GM12878 (cell line): Measurements from ENCODE around the gene PPP2R3A. TPM values are rescaled to one million over a fixed set of nuclear protein-coding genes. Genes with fewer than 3 reads are reported as not detected.

Experiments
- ATF7 ChIP-seq: fragments of 450-650 bp; IDR thresholded peaks from 2 replicates; pipeline ENCODE4 v1.6.1; 2016; ENCODE audit warnings: low read depth, mild to moderate bottlenecking
- CHD2 ChIP-seq: IDR thresholded peaks from 2 replicates; pipeline ENCODE4 v1.6.1; 2011; ENCODE audit warnings: low read depth, low read length, improper control_type of control experiment, borderline replicate concordance
- CREM ChIP-seq: IDR thresholded peaks from 2 replicates; pipeline ENCODE4 v1.6.1; 2014; ENCODE audit warnings: antibody characterized with exemption, low read depth
- EED ChIP-seq: sonication (generic); IDR thresholded peaks from 2 replicates; pipeline ENCODE4 v1.6.1; 2016; ENCODE audit warnings: antibody characterized with exemption, low read depth
- ELK1 ChIP-seq: IDR thresholded peaks from 2 replicates; pipeline ENCODE4 v1.6.1; 2012; ENCODE audit warnings: low read depth, low read length, improper control_type of control experiment
- EP300 ChIP-seq, 2 experiments: fragments of 150-350 bp in 1 of 2; IDR thresholded peaks; 2 replicates each; pipeline ENCODE4 v1.6.1; 2011 to 2012; ENCODE audit warnings: low read depth in 2 of 2, low read length in 2 of 2, borderline replicate concordance in 1 of 2, improper control_type of control experiment in 1 of 2, inconsistent platforms in 1 of 2; ENCODE audit not compliant: control insufficient read depth in 1 of 2
- HDAC6 ChIP-seq: fragments of 200-600 bp; sonication (generic); IDR thresholded peaks from one replicate; pipeline ENCODE4 v1.8.0; 2017; ENCODE audit warnings: antibody characterized with exemption; ENCODE audit not compliant: unreplicated experiment
- IKZF1 ChIP-seq: fragments of 450-650 bp; conservative IDR thresholded peaks from 2 replicates; pipeline ENCODE4 v1.6.1; 2017; ENCODE audit warnings: antibody characterized with exemption, mild to moderate bottlenecking
- IRF5 ChIP-seq: fragments of 450-650 bp; IDR thresholded peaks from 2 replicates; pipeline ENCODE4 v1.6.1; 2017; ENCODE audit warnings: borderline replicate concordance
- NKRF ChIP-seq: fragments of 450-650 bp; conservative IDR thresholded peaks from 2 replicates; pipeline ENCODE4 v1.6.1; 2017; ENCODE audit warnings: mild to moderate bottlenecking, moderate library complexity
- SMARCA5 ChIP-seq: fragments of 450-650 bp; IDR thresholded peaks from 2 replicates; pipeline ENCODE4 v1.6.1; 2017; ENCODE audit warnings: mild to moderate bottlenecking
- SREBF2 ChIP-seq: IDR thresholded peaks from 2 replicates; pipeline ENCODE4 v1.6.1; 2012; ENCODE audit warnings: mild to moderate bottlenecking, low read length
- STAT1 ChIP-seq: fragments of 450-650 bp; conservative IDR thresholded peaks from 2 replicates; pipeline ENCODE4 v1.6.1; 2014; ENCODE audit warnings: antibody characterized with exemption, mild to moderate bottlenecking
- TCF3 ChIP-seq: IDR thresholded peaks from 2 replicates; pipeline ENCODE4 v1.6.1; 2012; ENCODE audit warnings: low read depth, mild to moderate bottlenecking, low read length, borderline replicate concordance; ENCODE audit not compliant: insufficient read depth
- ZNF274 ChIP-seq: IDR thresholded peaks from one replicate; pipeline ENCODE4 v1.8.0; 2011; ENCODE audit not compliant: insufficient read length, insufficient read depth
- ZSCAN29 ChIP-seq: fragments of 450-650 bp; IDR thresholded peaks from 2 replicates; pipeline ENCODE4 v1.6.1; 2017; ENCODE audit warnings: mild to moderate bottlenecking, moderate library complexity
- polyA plus RNA-seq, 11 experiments: library from polyadenylated mRNA; depleted of rRNA in 4 of 11; unstranded in 6 of 11; stranded (reverse) in 5 of 11; fragments of >200 nt; fragmentation: Nextera tagmentation in 4 of 11; fragmentation: Illumina TruSeq in 1 of 11; extraction: Ambion mirVana in 4 of 11; extraction: Trizol in 1 of 11; gene quantifications; 1 replicate in 1 of 11; 2 replicates in 10 of 11; pipeline versions ENCODE4 v1.2.1 to v1.2.3, GENCODE V29; 2011 to 2016; ENCODE audit warnings: inconsistent platforms in 2 of 11, missing spikeins in 2 of 11, low read depth in 1 of 11
- total RNA-seq, 4 experiments: library from RNA; depleted of rRNA in 3 of 4; stranded (reverse); fragments of >200 nt in 3 of 4; fragmentation: Illumina TruSeq in 1 of 4; extraction: Trizol in 1 of 4; gene quantifications; 2 replicates each; pipeline versions ENCODE4 v1.2.1 to v1.2.3, GENCODE V29; 2013 to 2021
- TF ChIP-seq, protein P1 (sequence below): fragments of 450-650 bp; IDR thresholded peaks from 2 replicates; pipeline ENCODE4 v1.6.1; 2018; ENCODE audit warnings: mild to moderate bottlenecking, low read depth, moderate library complexity; ENCODE audit not compliant: partially characterized antibody
- TF ChIP-seq, protein P2 (sequence below): fragments of 450-650 bp; formaldehyde crosslinking; IDR thresholded peaks from 2 replicates; pipeline ENCODE4 v1.4.0; 2022; ENCODE audit warnings: mild to moderate bottlenecking, moderate library complexity
- TF ChIP-seq, protein P3 (sequence below): fragments of 450-650 bp; IDR thresholded peaks from 2 replicates; pipeline ENCODE4 v1.6.1; 2014; ENCODE audit warnings: mild to moderate bottlenecking

The PPP2R3A gene
- total and polyA plus RNA-seq, 10 of the 15 experiments (the other 5 are each of a cell fraction or from before 2014, with no cell fraction given): under 0.01 to 0.16 (median 0.06) TPM; not detected in 5

GRCh38 chr3:136196064-136196400 lies 230.5 kb downstream of the PPP2R3A start, which contains the start of gene MSL2 (continued):
- TF ChIP-seq, protein P1, sequence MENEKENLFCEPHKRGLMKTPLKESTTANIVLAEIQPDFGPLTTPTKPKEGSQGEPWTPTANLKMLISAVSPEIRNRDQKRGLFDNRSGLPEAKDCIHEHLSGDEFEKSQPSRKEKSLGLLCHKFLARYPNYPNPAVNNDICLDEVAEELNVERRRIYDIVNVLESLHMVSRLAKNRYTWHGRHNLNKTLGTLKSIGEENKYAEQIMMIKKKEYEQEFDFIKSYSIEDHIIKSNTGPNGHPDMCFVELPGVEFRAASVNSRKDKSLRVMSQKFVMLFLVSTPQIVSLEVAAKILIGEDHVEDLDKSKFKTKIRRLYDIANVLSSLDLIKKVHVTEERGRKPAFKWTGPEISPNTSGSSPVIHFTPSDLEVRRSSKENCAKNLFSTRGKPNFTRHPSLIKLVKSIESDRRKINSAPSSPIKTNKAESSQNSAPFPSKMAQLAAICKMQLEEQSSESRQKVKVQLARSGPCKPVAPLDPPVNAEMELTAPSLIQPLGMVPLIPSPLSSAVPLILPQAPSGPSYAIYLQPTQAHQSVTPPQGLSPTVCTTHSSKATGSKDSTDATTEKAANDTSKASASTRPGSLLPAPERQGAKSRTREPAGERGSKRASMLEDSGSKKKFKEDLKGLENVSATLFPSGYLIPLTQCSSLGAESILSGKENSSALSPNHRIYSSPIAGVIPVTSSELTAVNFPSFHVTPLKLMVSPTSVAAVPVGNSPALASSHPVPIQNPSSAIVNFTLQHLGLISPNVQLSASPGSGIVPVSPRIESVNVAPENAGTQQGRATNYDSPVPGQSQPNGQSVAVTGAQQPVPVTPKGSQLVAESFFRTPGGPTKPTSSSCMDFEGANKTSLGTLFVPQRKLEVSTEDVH: no peak
- TF ChIP-seq STAT1: 0 out of 2 replicates have a peak, but pooled peaks have one; percentile 15
- TF ChIP-seq CREM: 0 out of 2 replicates have a peak, but pooled peaks have one; percentile 6
- TF ChIP-seq CHD2: peak; percentile 79
- peak; percentile 94; the same call in 1 of the 2 replicates for TF ChIP-seq EED
- TF ChIP-seq IRF5: no peak
- TF ChIP-seq ELK1: no peak; the same call in 1 of the 2 replicates
- TF ChIP-seq SREBF2: no peak
- no peak for TF ChIP-seq ZSCAN29
- no peak for TF ChIP-seq EP300 (IDR thresholded peaks at IDR 0.05; ENCODE audit: borderline replicate concordance in 1 of 2, control insufficient read depth in 1 of 2, low read depth in 2 of 2, low read length in 2 of 2)
- TF ChIP-seq, protein P2, sequence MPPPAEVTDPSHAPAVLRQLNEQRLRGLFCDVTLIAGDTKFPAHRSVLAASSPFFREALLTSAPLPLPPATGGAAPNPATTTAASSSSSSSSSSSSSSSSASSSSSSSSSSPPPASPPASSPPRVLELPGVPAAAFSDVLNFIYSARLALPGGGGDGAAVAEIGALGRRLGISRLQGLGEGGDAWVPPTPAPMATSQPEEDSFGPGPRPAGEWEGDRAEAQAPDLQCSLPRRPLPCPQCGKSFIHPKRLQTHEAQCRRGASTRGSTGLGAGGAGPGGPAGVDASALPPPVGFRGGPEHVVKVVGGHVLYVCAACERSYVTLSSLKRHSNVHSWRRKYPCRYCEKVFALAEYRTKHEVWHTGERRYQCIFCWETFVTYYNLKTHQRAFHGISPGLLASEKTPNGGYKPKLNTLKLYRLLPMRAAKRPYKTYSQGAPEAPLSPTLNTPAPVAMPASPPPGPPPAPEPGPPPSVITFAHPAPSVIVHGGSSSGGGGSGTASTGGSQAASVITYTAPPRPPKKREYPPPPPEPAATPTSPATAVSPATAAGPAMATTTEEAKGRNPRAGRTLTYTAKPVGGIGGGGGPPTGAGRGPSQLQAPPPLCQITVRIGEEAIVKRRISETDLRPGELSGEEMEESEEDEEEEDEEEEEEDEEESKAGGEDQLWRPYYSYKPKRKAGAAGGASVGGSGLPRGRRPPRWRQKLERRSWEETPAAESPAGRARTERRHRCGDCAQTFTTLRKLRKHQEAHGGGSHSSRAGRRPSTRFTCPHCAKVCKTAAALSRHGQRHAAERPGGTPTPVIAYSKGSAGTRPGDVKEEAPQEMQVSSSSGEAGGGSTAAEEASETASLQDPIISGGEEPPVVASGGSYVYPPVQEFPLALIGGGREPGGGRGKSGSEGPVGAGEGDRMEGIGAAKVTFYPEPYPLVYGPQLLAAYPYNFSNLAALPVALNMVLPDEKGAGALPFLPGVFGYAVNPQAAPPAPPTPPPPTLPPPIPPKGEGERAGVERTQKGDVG (CRISPR knock-in tag): peak; percentile 56; the same call in 1 of the 2 replicates
- TF ChIP-seq IKZF1: no peak; the same call in none of the 2 replicates
- TF ChIP-seq ZNF274: no peak
- TF ChIP-seq, protein P3, sequence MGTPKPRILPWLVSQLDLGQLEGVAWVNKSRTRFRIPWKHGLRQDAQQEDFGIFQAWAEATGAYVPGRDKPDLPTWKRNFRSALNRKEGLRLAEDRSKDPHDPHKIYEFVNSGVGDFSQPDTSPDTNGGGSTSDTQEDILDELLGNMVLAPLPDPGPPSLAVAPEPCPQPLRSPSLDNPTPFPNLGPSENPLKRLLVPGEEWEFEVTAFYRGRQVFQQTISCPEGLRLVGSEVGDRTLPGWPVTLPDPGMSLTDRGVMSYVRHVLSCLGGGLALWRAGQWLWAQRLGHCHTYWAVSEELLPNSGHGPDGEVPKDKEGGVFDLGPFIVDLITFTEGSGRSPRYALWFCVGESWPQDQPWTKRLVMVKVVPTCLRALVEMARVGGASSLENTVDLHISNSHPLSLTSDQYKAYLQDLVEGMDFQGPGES: no peak
- no peak for TF ChIP-seq ATF7
- TF ChIP-seq SMARCA5: no peak; the same call in 1 of the 2 replicates
- no peak; the same call in 1 of the 2 replicates for TF ChIP-seq NKRF
- no peak for TF ChIP-seq TCF3
- no peak for TF ChIP-seq HDAC6
